Measurements from ENCODE around the gene CTNNA3. TPM values are rescaled to one million over a fixed set of nuclear protein-coding genes. Genes with fewer than 3 reads are reported as not detected.

Gene CTNNA3
- total RNA-seq, 1 experiment from 2014 or later = 0.32 TPM

GRCh38 chr10:66782144-66782543 is 913.9 kb downstream of the CTNNA3 start:
- H3K27me3 ChIP-seq (ENCODE audit: insufficient read depth, low read length) = no peaks in the 10 kb centered on the region
- no peak overlapping the region for H2AFZ ChIP-seq (ENCODE audit: low read depth, low read length, poor library complexity, severe bottlenecking)
- H3K4me1 ChIP-seq (ENCODE audit: control insufficient read depth in 1 of 2, insufficient read depth in 2 of 2, low read length in 2 of 2) = peaks cover 0 to 4% of the 10 kb centered on the region in 2 experiments; a peak in 1 of 4 replicates
- TF ChIP-seq POLR2A (IDR thresholded peaks at IDR 0.05; ENCODE audit: borderline replicate concordance, extremely low read depth, insufficient read depth, insufficient read length) (no peak), SRF (IDR thresholded peaks at IDR 0.05; ENCODE audit: low read depth) (no peak), SP1 (IDR thresholded peaks at IDR 0.05; ENCODE audit: low read depth) (no peak), JUND (IDR thresholded peaks at IDR 0.05) (no peak), SIN3A (IDR thresholded peaks at IDR 0.05; ENCODE audit: low read depth) (no peak), REST (IDR thresholded peaks at IDR 0.05; ENCODE audit: low read depth) (no peak), ZBTB33 (IDR thresholded peaks at IDR 0.05; ENCODE audit: extremely low read depth, insufficient replicate concordance, low read length) (no peak), ATF3 (IDR thresholded peaks at IDR 0.05) (no peak), EGR1 (IDR thresholded peaks at IDR 0.05; ENCODE audit: low read depth) (no peak), ZNF274 (IDR thresholded peaks at IDR 0.05; ENCODE audit: low read depth, low read length) (no peak), ZFX (IDR thresholded peaks at IDR 0.05) (no peak), EZH2 (IDR thresholded peaks at IDR 0.05) (no peak), POLR2AphosphoS5 (IDR thresholded peaks at IDR 0.05; ENCODE audit: low read depth, low read length) (no peak), CEBPB (IDR thresholded peaks at IDR 0.05; ENCODE audit: low read depth) (no peak), CTCF (IDR thresholded peaks at IDR 0.05 in 2 of 3, conservative IDR thresholded peaks at IDR 0.05 in 1 of 3; ENCODE audit: borderline replicate concordance in 1 of 3, insufficient read depth in 1 of 3, low read depth in 2 of 3, low read length in 2 of 3) (no peak), YY1 (IDR thresholded peaks at IDR 0.05; ENCODE audit: extremely low read depth, insufficient replicate concordance, low read depth, low read length) (no peak), TCF7L2 (IDR thresholded peaks at IDR 0.05; ENCODE audit: borderline replicate concordance, extremely low read depth, insufficient read depth, insufficient read length) (no peak), ELF1 (IDR thresholded peaks at IDR 0.05; ENCODE audit: borderline replicate concordance, low read depth) (no peak), CBX3 (IDR thresholded peaks at IDR 0.05; ENCODE audit: low read depth) (no peak)
- ATAC-seq (no peak), DNase-seq (ENCODE audit: low read depth, low spot score) (no peak)
- no peaks in the 10 kb centered on the region for H3K9me2 ChIP-seq (ENCODE audit: insufficient read depth)
- no peak overlapping the region for H3K27ac ChIP-seq (ENCODE audit: low read depth, low read length)
- no peak overlapping the region for H3K4me3 ChIP-seq (replicated peaks in 1 of 2; ENCODE audit: low read depth in 1 of 2, low read length in 2 of 2)
- intact Hi-C loops (cut with micrococcal nuclease) = no loop called here
- H3K79me2 ChIP-seq (ENCODE audit: insufficient read depth, low read length) = no peaks in the 10 kb centered on the region
- H3K4me2 ChIP-seq (ENCODE audit: low read length) = no peak overlapping the region
- POLR2A ChIA-PET = no interaction called here
- no peaks in the 10 kb centered on the region for H3K9me3 ChIP-seq (ENCODE audit: control insufficient read depth in 1 of 2, insufficient read depth in 1 of 2, low read depth in 1 of 2, low read length in 2 of 2)
- H3K36me3 ChIP-seq (ENCODE audit: control insufficient read depth in 1 of 2, insufficient read depth in 2 of 2, low read length in 2 of 2) = no peaks in the 10 kb centered on the region
- CTCF ChIA-PET = no interaction called here
- BruUV-seq (replicated peaks) = no TSS peak
- RAD21 ChIA-PET (ENCODE audit: low non-redundant PET in 1 of 2, low total read pairs in 2 of 2, uncharacterized antibody in 2 of 2, unreplicated experiment in 2 of 2) = no interaction called here
- no peaks in the 10 kb centered on the region for H4K20me1 ChIP-seq (ENCODE audit: insufficient read depth)
- no peak overlapping the region for H3K9ac ChIP-seq (ENCODE audit: low read length)
